Measurements from ENCODE around the gene UCP2.

UCP2 gene

DNA sequence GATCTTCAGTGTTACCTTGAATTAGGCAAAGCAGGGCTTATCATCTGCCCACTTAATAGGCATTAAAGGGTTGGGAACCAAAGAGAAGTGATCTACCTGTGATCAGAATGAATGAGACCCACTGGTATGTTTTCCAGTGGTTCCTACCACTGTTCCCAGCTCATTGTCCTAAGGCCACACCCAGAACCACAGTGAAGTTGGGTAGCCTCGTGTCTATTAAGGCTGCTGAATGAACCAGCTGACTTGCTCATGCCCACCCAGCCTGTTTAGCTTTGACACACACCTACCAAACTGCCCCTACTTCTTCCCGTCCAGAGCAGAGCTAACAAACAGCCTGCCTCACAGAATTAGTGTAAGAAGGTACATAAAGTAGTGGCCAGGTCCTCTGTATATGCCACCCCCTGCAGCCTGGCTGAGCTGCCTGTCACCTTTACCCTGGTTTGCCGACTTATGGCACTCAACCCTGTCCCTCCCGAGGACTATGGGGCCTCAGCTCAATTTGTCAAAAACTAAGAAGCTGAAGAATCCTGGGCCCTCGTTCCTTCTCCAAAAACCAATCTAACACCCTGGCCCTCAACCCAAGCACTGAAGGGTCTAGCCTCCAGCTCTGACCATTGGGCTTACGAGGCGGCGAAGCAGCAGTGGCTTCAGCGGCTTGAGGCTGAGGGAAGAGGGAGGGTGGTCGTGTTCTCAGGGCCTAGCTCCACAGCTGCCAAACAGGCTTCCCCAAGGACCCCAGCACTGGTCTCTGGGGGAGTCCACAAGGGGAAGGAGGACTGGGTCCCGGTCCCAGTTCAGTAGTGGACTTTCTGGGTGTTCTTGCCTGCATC is 9.8 kb downstream of the UCP2 start:
- in situ Hi-C loops (cut with MboI; ENCODE audit: low sequenced_read_pairs), result no loop called here

DNA sequence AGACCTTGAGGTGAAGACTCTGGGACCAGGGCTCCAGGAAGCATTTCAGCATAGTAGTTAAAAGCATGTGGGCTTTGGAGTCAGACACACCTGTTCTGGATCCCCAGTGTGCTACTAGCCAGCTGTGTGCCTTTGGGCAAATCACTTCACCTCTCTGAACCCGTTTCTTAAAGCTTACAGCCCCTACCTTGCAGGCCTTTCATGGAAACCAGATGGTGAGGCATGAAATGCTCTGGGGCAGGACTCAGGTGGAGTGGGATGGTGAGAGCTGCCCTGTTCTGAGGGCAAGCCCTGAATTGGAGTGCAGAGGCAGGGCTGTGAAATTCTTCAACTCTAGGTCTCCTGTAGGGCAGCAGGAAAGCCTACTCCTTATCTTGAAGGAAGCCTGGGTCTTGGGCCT is 10.5 kb downstream of the UCP2 start:
- in situ Hi-C loops (cut with MboI; ENCODE audit: low sequenced_read_pairs), result no loop called here

DNA sequence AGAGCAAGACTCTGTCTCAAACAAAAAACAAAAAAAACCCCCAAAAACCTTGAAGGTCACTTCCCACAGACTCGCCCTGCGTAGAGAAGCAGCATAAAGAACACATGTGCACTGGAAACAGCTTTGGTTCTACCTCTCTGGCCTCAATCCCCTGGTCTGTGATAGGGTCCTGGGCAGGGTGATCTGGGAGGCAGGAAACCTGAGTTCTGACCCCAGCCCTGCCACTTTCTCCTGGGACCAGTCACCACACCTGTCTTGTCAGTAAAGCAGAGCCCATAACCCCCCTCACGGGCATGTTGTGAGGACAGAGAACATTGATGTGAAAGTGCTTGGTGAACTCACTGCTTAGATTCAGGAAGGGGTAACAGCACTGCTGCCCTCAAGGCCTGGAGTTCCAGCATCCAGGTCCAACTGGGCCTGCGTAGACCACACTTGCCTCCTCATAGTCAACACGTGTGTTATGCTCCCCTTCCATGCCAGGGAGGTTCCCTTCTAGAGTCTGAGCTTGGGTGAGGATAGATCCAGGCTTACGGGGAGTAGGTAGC is 11.4 kb downstream of the UCP2 start:
- in situ Hi-C loops (cut with MboI; ENCODE audit: low sequenced_read_pairs), result no loop called here

DNA sequence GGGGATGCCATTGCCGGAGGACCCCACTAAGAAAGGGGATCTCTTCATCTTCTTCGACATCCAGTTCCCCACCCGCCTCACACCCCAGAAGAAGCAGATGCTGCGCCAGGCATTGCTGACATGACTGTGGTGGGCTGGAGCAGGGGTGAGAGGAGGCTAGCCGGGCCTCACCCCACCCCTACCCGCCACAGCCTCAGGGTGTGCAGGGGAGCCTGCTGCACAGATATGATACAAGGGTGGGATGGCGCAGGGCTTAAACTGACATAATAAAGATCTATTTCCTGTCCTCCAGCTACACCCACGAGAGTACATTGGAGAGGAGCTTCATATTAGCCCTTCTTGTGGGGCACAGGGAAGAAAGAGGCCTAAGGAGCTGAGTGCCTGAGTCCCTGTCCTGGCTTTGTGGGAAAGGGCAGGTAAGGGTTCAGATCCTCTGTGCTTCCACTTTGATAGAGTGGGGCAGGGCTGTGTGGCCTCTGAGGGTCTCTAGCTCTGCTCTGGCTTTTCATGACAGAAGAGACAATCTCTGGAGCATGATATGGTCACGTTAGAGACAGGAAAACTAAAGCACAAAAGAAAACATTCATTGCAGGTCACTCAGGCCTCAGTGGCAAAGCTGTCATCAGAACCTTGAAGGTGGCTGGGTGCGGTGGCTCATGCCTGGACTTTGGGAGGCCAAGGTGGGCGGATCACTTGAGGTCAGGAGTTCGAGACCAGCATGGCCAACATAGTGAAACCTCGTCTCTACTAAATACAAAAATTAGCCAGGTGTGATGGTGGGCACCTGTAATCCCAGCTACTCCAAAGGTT is 12.4 kb downstream of the UCP2 start:
- in situ Hi-C loops (cut with MboI; ENCODE audit: low sequenced_read_pairs), result no loop called here

DNA sequence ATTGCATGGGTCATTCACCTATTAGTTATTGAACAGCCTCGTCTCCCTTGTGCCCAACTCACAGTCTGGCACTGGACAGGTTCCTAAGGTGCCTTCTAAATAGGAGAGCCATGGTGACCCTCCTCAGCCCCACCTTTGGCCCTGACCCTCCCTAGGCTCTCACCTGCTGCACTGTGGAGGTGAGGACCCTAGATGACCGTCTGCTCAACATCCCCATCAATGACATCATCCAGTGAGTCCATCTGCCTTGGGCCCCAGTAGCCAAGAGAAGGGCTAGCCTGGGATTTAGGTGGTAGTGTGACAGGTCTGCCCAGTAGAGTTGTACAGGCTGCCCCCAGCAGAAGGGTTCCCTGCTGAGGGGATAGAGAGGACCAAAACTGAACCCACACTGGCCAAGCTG is 13.6 kb downstream of the UCP2 start:
- in situ Hi-C loops (cut with MboI; ENCODE audit: low sequenced_read_pairs), result no loop called here

DNA sequence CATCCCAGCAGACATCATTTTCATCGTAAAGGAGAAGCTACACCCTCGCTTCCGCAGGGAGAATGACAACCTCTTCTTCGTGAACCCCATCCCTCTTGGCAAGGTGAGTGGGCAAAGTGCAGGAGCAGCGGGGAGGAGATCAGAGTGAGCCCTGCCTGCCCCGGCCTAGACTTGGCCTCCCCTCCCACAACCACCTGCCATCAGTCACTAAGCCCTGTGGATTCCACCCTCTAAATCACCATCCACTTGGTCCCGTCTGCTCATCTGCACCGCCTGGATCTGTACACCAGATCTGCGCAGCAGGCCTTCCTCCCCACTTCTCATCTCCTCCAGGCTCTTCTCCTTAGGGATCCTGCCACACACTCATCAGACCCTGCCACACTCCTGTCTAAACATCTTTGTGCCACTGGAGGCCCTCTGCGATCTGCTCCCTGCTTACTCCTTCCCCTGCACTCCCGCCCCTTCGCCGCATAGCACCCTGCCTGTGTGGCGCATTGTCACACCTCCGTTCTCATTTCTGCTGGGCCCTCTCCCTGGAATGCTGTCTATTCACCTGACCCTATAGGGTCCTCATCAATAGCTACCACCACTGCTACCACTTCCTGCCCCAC is 14.2 kb downstream of the UCP2 start:
- in situ Hi-C loops (cut with MboI; ENCODE audit: low sequenced_read_pairs), result no loop called here

DNA sequence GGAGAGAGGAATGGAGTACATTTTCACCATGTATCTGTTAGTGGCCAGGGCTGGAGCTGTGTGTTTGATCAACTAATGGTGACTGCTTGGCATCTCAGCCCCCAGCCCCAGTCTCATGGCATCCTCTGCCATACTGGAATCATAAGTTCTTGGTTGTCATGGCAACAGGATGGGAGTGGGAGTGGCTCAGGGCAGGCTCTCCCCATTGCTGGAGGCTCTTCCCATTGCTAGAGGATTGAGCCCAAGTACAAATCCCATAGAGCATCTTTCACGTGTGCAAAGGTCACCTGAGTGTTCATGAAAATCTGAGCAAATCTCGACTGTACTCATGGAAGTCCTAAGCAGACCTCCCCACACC is 16.9 kb downstream of the UCP2 start:
- in situ Hi-C loops (cut with MboI; ENCODE audit: low sequenced_read_pairs), result no loop called here

DNA sequence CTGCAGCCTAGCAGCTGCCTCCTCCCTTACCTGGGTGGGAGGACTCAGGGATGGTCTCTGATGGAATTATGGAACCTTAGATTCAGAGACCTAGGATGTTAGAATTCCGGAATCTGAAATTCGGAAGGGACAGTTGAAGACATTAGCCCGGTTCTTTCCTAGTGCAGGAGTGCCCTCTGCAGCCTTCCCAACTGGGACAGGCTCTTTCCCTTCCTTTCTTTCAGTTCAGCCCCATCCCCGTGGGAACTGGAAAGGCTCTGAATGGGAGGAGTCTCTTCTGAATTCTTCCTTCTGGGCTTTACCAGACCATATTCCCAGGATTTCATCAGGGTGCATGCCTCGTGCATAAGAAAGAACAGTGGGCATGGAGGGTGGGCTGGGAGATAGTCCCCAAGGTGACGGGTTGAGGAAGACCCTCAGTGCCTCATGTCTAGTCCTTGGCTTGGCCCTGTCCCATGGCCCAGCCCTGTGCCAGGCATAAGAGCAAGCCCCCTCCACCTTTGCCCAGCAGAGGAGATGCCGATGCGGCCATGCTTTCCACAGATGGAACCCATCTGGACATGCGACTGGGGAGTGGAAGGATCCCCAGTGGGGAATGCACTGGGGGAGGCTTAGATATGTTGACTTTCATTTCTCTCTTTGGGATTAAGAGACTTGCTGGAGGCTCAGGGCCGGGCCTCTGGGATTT is 17.4 kb downstream of the UCP2 start:
- in situ Hi-C loops (cut with MboI; ENCODE audit: low sequenced_read_pairs), result no loop called here

DNA sequence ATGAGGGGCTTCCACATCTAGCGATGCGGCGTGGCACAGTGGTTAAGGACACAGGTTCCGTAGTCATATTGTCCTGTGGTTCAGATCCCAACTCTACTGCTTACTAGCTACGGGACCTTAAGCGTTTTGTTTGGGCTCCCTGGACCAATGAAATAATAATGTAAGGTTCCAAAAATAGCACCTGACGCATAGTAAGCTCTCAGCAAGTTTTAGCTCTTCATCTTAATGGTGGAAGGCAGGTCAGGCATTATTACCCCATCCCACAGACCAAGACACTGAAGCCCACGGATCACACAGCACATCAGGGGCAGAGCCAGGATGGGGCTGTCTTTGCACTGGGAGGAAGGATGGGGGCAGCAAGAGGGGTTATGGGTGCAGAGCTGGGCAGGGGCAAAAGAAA is 18.8 kb downstream of the UCP2 start:
- in situ Hi-C loops (cut with MboI; ENCODE audit: low sequenced_read_pairs), result no loop called here

DNA sequence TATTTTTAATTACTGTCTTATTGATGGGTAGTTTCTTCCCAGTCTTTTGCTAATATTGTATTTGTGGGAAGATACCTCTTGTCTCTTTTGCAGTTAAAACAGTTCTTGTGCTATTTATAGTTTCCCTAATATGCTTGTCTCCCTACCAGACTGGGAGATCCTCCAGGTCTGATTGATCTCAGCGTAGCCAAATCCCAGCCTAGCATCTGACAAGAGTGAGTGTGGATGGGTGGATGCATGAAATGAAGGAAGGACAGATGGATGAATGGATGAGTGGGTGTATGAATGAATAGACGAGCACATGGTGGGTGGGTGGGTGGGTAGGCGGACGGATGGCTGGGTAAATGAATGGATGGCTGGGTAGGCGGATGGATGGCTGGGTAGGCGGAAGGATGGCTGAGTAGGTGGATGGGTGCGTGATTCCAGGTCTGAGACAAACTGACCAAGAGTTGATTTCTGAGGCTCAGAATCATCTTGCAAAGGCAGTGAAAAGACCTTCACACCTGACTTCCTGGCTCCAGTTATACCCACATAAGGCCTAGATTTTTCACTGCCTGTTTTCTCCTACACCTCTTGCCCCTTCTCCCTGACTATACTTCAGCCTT is 20.4 kb downstream of the UCP2 start:
- in situ Hi-C loops (cut with MboI; ENCODE audit: low sequenced_read_pairs), result no loop called here

DNA sequence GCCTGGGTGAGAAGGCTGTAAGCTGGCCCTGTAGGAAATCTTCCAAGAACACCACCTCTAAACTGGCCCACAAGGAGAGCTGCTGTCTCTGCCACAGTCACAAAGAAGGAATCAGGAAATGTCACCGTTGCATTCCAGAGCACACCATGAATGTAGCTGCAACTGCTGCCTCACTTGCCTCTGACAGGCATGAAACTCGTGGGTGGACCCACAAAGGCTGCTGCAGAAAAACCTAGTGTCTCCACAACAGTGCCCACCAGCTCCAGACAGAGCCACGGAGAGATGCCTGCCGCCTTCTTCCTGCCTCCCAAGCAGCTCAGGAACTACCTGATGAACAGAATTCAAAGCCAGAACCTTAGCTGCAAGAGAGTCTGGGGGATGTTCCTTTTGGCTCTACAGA is 21.3 kb downstream of the UCP2 start:
- in situ Hi-C loops (cut with MboI; ENCODE audit: low sequenced_read_pairs), result no loop called here

DNA sequence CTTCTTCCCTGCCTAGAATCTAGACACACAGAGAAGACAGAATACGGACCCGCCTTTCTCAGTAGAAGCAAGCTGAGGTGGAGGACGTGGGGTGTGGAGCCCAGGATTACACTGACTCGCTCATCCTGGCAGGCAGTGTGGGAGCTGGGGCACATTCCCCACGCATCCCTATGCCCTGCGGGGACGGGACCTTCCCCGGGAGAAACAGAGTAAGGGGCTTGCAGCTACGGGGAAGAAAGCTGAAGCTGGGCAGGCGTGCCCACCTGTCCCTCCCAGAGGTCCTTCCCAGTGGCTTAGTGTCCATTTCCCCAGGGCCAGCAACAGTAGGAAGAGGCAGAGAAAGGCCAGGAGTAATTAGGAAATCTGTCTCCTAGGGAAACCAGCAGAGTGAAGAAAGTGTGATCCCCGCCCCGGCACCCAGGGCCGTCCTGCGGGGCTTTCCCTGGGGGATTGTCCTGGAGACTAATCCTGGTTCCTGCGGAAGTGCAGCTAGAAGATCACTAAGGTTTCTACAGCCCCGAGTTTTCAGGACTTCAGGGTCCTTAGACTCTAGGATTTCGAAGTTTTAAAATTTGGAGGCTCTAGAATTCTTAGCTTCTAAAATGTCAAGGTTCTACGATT is 24.0 kb downstream of the UCP2 start:
- in situ Hi-C loops (cut with MboI; ENCODE audit: low sequenced_read_pairs), result no loop called here

DNA sequence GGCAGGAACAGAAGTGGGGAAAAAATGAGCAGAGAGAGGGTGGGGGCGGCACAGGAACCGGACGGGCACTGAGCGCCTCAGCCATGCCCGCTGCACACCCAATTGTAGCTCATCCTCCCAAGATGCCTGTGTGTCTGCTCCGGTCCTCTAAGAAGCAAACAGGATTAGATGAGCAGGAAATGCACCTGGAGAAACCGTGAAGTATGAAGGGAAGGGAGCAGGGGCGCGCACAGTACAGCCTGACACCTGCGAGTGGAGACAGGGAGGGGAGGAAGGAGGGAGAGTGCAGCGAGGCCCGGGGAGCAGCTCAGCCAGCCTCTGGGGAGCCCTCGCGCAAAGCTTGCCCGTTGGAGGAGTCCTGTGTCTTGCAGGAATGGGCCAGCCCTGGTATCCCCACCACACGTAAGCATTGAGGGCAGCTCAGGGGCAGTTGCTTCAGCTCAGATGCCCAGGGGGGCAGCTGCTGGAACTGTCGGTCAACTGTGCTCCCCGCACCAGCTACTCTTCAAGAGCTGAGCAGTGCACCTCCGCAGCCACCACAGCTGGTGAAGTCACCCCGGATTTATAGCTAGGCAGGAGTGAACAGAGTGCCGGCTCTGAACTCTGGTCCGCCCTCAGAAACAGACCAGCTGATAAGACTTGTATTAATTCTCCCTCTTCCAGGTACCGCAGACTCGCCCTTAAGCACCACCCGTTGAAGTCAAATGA is 24.8 kb downstream of the UCP2 start:
- in situ Hi-C loops (cut with MboI; ENCODE audit: low sequenced_read_pairs), result no loop called here

DNA sequence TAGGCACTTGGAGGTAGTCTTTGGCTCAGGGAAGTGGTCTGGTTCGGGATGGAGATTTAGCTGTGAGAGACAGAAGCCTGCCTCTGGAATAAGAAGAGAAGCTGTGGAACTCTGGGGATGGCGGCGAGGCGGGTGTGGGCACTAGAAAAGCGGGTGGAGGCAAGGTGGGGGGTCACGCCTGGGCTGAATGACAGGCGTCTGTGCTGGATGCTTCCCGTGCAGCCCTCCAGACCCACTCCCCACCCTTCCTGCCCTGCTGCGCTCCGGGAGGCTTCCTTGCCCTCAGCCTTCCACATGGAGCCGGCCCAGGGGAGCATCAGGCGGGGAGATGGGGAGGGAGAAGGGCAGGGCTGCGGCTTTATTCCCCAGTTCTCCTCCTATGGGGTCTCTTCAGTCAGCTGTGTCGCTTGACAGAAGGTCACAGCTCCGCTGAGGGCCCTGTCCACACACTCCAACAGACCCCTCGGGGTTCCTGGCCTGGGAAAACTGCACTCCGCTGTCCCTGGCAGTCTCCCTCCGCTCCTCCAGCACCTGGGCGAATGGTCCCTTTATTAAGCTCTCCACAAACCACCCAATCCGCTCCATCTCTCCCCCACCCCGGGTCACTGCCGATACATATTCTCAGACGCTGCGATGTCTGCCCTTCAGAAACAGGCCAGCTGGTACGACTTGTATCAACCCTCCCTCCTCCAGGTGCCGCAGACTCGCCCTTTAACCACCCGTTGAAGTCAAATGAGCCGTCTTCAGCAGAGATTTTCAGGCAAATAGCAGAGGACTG is 25.6 kb downstream of the UCP2 start:
- in situ Hi-C loops (cut with MboI; ENCODE audit: low sequenced_read_pairs), result no loop called here

DNA sequence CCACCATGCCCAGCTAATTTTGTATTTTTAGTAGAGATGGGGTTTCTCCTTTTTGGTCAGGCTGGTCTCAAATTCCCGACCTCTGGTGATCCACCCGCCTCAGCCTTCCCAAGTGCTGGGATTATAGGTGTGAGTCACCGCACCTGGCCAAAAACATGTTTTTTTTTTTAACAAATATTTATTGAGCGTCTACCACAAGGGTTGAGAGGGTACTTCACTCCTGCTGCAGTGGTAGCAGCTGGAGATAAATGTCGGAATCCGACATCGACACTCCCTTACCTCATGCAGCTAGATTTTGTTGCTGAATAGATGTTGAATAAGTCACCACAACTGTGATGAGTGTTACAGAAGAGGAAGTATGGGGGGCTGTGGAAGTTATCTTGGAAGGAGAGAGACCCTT is 30.8 kb downstream of the UCP2 start:
- in situ Hi-C loops (cut with MboI; ENCODE audit: low sequenced_read_pairs), result no loop called here

DNA sequence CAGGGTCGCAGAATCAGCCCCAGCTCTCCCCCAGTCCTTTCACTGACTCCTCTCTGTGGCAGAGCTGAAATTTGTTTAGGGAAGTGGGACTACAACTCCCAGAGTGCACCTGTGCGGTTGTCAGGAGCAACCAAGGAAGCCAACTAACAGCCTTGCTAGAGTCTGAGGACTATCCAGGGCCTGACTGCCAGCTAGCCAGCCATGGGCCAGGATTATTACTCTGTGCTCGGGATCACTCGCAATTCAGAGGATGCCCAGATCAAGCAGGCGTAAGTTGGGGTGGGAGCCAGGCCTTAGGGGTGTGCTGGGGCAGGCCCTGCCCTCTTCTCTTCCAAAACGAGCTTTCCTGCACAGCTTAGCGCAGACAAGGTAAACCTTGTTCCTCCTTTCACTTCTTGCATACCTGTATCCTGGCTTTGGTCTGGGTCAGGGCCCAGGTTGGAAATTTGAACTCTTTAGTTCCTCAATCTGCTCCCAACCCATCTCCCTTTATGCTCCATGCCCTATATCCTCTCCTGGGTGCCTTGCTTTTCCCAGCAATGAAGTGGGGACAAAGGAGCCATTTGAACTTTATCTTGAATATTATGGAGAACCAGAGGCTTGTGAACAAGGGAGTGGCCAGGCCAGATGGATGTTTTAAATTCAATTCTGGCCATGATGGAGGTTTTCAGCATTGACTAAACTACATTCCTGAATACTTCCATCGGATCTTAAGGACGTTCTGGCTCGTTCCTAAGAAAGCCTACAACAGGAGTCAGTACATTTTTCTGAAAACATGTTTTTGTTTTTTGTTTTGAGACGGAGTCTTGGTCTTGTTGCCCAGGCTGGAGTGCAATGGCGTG is 31.6 kb downstream of the UCP2 start, which contains the start of gene DNAJB13:
DNAJB13 (plus strand) TSS at position 158 of the 842 bp plus-strand sequence; CDS start at position 202, 44 bp downstream.
- in situ Hi-C loops (cut with MboI; ENCODE audit: low sequenced_read_pairs), result no loop called here

DNA sequence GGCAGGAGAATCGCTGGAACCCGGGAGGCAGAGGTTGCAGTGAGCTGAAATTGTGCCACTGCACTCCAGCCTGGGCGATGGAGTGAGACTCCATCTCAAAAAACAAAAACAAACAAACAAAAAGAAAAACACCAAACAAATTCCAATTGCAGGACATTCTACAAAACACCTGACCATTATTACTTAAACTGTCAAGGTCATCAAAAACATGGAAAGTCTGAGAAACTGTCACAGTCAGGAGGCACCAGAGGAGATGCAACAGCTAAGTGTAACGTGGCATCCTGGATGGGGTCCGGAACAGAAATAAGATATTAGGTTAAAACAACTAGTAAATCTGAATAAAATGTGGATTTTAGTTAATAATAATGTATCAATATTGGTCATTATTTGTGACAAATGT is 32.7 kb downstream of the UCP2 start:
- in situ Hi-C loops (cut with MboI; ENCODE audit: low sequenced_read_pairs), result no loop called here

DNA sequence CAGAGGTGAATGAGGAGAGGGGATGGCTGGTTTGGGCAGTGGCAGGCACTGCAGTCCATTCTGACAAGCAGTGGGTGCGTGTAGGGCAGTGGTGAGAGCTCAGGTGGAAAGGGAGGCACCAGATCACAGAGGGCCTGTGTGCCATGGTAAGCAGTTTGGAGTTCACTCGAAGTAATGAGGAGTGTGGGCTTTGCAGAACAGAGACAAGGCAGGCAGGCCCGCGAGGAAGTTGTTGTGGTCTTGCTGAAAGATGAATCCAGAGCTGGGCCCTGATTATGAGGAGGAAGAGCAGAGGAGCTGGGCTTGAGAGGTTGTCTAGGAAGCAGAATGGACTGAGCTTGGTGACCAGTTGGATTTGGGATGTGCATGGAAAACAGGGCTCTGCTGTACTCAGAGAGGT is 33.4 kb downstream of the UCP2 start:
- in situ Hi-C loops (cut with MboI; ENCODE audit: low sequenced_read_pairs), result no loop called here
